MM.1S (cell line): ENCODE results near the gene NDUFB11.

Source experiments
- EZH2 ChIP-seq: fragments of 300-600 bp; sonication (generic); optimal IDR thresholded peaks from 2 replicates; pipeline ENCODE3; 2017; ENCODE audit warnings: low read depth, mild to moderate bottlenecking, antibody characterized with exemption, low read length, mixed read lengths
- TF ChIP-seq, protein P1 (sequence below): fragments of 300-600 bp; sonication (generic); IDR thresholded peaks from 2 replicates; pipeline ENCODE4 v1.5.1; 2016; ENCODE audit warnings: antibody characterized with exemption, low read length, mixed read lengths

DNA sequence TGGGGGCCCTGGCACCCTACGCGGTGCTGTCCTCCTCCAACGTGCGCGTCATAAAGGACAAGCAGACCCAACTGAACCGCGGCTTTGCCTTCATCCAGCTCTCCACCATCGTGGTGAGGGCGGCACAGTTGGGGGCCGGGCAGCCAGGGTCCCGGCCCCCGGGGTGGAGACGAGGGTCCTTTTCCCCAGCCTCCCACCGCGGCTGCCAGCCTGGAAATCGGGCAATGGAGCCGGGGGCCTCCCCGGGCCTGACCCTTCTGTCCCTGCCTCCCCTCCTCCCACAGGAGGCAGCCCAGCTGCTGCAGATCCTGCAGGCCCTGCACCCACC, 35.4 kb upstream of the NDUFB11 start:
- TF ChIP-seq, protein P1, sequence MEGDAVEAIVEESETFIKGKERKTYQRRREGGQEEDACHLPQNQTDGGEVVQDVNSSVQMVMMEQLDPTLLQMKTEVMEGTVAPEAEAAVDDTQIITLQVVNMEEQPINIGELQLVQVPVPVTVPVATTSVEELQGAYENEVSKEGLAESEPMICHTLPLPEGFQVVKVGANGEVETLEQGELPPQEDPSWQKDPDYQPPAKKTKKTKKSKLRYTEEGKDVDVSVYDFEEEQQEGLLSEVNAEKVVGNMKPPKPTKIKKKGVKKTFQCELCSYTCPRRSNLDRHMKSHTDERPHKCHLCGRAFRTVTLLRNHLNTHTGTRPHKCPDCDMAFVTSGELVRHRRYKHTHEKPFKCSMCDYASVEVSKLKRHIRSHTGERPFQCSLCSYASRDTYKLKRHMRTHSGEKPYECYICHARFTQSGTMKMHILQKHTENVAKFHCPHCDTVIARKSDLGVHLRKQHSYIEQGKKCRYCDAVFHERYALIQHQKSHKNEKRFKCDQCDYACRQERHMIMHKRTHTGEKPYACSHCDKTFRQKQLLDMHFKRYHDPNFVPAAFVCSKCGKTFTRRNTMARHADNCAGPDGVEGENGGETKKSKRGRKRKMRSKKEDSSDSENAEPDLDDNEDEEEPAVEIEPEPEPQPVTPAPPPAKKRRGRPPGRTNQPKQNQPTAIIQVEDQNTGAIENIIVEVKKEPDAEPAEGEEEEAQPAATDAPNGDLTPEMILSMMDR: no peak
- no peak for TF ChIP-seq EZH2
